ENCODE measurements around the gene PMM1. TPM values are rescaled to one million over a fixed set of nuclear protein-coding genes. Genes with fewer than 3 reads are reported as not detected.

Gene PMM1
- total and polyA plus RNA-seq, 2 experiments from 2014 or later, result 34.0 to 53.7 TPM

DNA sequence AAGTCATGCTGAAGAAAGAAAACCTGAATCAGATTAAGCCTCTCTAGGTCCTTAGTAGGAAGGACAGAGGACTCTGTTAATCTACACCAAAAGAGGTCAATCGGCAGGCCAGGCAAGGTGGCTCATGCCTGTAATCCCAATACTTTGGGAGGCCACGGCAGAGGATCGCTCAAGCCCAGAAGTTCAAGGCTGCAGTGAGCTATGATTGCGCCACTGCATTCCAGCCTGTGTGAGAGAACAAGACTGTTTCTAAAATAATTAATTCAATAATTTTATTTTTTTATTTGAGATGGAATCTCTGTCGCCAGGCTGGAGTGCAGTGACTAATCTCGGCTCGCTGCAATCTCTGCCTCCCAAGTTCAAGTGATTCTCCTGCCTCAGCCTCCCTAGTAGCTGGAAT is 35.9 kb upstream of the PMM1 start:
- no peaks in the 10 kb centered on the region for H3K9me3 ChIP-seq (ENCODE audit: low read depth)
- TF ChIP-seq CTCF (IDR thresholded peaks at IDR 0.05; ENCODE audit: low read depth, low read length), result no peak
- no peaks in the 10 kb centered on the region for H3K27me3 ChIP-seq
- no peak for DNase-seq (ENCODE audit: low read depth in 1 of 2, low spot score in 1 of 2)
- peaks cover 6% of the 10 kb centered on the region for H3K4me1 ChIP-seq (ENCODE audit: low read depth)
- H3K4me3 ChIP-seq, result no peak overlapping the region
- peaks cover 55% of the 10 kb centered on the region for H3K36me3 ChIP-seq
- H3K27ac ChIP-seq, result no peak overlapping the region

- Histone ChIP-seq H3K9me3 (ENCODE audit: low read depth) (no peaks in the 10 kb centered on the region), H3K36me3 (peaks cover 28% of the 10 kb centered on the region), H3K4me3 (peak overlapping the region; percentile 74), H3K27me3 (no peaks in the 10 kb centered on the region), H3K4me1 (ENCODE audit: low read depth) (peaks cover 11% of the 10 kb centered on the region), H3K27ac (peak overlapping the region; percentile 97)
- no peak for TF ChIP-seq CTCF (IDR thresholded peaks at IDR 0.05; ENCODE audit: low read depth, low read length)
- DNase-seq (ENCODE audit: low read depth in 1 of 2, low spot score in 1 of 2), result no peak
Measured at GRCh38 chr22:41621911-41622179, 32.2 kb upstream of the PMM1 start.

DNA sequence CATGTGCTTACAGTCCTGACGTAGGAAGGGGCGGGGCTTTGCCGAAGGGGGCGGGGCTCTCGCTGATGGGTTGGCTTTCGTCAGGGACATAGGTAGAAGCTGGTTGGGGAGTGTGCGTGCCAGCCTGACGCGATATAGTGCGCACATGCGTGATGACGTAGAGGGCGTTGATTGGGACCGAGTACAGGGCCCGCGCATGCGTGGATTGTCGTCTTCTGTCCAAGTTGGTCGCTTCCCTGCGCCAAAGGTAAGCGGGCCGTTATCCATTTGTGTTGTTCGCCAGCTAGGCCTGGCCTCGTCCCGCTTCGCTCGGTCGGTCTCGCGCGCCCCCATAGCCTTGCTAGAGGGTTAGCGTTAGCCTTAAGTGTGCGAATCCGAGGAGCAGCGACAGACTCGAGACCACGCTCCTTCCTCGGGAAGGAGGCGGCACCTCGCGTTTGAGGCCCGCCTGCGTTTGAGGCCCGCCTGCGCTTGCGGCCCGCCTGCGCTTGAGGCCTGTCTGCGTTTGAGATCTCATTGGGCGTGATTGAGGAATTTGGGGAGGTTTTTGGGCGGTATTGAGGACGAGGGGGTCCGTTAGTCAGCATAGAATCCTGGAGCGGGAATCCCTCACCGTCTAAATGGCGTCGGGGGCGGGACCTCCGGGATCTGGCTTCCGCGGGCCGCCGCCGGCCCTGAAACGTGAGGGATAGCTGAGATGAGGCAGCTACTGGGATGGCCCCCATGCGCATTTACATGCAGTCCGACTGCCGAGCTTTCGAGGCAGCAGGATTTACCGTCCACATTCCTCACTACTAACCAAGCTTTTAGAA is 31.7 kb upstream of the PMM1 start, which contains the start of gene XRCC6:
Gene XRCC6, plus strand, starts transcription at position 197 of the 812 bp plus-strand sequence. CDS start 710 bp downstream, outside the sequence.
- no peaks in the 10 kb centered on the region for H3K27me3 ChIP-seq
- peaks cover 11% of the 10 kb centered on the region for H3K4me1 ChIP-seq (ENCODE audit: low read depth)
- H3K27ac ChIP-seq, result peak within 1 kb of the TSS; percentile 97
- peaks cover 23% of the 10 kb centered on the region for H3K36me3 ChIP-seq
- peak; percentile 100 for DNase-seq (ENCODE audit: low read depth in 1 of 2, low spot score in 1 of 2)
- TF ChIP-seq CTCF (IDR thresholded peaks at IDR 0.05; ENCODE audit: low read depth, low read length), result no peak
- no peaks in the 10 kb centered on the region for H3K9me3 ChIP-seq (ENCODE audit: low read depth)
- H3K4me3 ChIP-seq, result peak within 1 kb of the TSS; percentile 74

DNA sequence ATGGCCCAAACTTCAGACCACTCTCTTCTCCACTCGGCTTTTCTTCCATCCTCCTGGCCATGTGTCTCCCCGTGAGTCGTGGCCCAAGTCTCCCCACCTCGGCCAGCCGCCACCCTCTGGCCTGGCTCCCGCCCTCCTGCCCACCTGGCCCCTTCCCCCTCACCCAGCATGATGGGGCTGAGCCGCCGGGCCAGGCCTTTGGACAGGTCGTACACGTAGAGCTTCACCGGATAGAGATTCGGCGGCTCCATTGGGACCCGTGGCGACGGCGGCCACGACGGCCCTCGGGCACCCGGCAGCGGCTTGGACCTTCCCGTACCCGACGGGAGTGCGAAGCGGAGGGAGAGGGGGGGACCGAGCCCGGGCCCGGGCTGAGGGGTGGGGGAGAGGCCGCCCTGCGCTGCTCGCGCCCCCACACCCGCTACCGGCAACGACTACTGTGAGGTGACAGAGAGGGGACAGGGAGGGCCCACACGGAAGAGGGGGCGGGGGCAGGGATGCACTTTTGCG is 31.0 kb upstream of the PMM1 start, which contains the start of gene DESI1:
Gene DESI1, minus strand, starts transcription at position 455 of the 510 bp plus-strand sequence. Its CDS starts 204 bp downstream, at position 251.
- no peaks in the 10 kb centered on the region for H3K9me3 ChIP-seq (ENCODE audit: low read depth)
- H3K36me3 ChIP-seq, result peaks cover 18% of the 10 kb centered on the region
- H3K27me3 ChIP-seq, result no peaks in the 10 kb centered on the region
- peak; percentile 8 for TF ChIP-seq CTCF (IDR thresholded peaks at IDR 0.05; ENCODE audit: low read depth, low read length)
- DNase-seq (ENCODE audit: low read depth in 1 of 2, low spot score in 1 of 2), result peak in 1 of 2 donors; percentile 25
- H3K27ac ChIP-seq, result peak within 1 kb of the TSS; percentile 97
- H3K4me1 ChIP-seq (ENCODE audit: low read depth), result peaks cover 11% of the 10 kb centered on the region
- peak within 1 kb of the TSS; percentile 74 for H3K4me3 ChIP-seq

GRCh38 chr22:41619979-41620588 is 30.4 kb upstream of the PMM1 start:
- peaks cover 12% of the 10 kb centered on the region for H3K36me3 ChIP-seq
- peaks cover 11% of the 10 kb centered on the region for H3K4me1 ChIP-seq (ENCODE audit: low read depth)
- DNase-seq (ENCODE audit: low read depth in 1 of 2, low spot score in 1 of 2), result peak in 1 of 2 donors; percentile 36
- H3K27ac ChIP-seq, result peak overlapping the region; percentile 75
- no peaks in the 10 kb centered on the region for H3K9me3 ChIP-seq (ENCODE audit: low read depth)
- H3K4me3 ChIP-seq, result peak overlapping the region; percentile 74
- no peak for TF ChIP-seq CTCF (IDR thresholded peaks at IDR 0.05; ENCODE audit: low read depth, low read length)
- H3K27me3 ChIP-seq, result no peaks in the 10 kb centered on the region

Data from cardiac muscle cell (in vitro differentiated cells and primary cell).